ENCODE data around the gene RB1. TPM values are rescaled to one million over a fixed set of nuclear protein-coding genes. Genes with fewer than 3 reads are reported as not detected.
A peak's percentile ranks its signal among the peaks of the same experiment; 100 is the strongest.

The RB1 gene
- total and polyA plus RNA-seq, 8 donors = 32.1 to 53.1 (median 47.4) TPM

DNA sequence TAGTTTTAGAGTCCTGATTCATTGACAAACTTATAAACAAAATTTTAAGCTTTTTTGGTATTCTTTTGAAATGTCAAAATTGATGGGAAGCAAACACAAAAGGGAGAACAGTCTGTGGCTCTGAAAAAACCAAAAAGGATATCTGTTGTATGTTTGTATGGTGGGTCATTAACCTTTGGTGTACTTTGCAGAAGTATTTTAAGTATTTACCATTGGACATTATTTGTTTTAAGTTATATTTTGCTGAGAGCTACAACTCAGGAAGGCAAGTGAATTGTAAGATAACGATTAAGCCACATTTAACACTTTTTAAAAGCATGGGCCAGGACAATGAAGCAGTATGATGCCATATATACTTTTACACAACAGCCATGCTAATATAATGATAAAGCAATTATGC, 94.2 kb downstream of the RB1 start:
- Histone ChIP-seq H3K9me3 (no peaks in the 10 kb centered on the region), H3K27ac (no peak overlapping the region), H3K4me3 (no peak overlapping the region), H3K36me3 (peaks cover 0 to 28% of the 10 kb centered on the region in 2 donors), H3K4me1 (peaks cover 27 to 37% of the 10 kb centered on the region in 2 donors), H3K27me3 (no peaks in the 10 kb centered on the region)
- ATAC-seq (no peak), DNase-seq (no peak)
- intact Hi-C loops (cut with DNase I) = no loop called here
- TF ChIP-seq, protein P1, sequence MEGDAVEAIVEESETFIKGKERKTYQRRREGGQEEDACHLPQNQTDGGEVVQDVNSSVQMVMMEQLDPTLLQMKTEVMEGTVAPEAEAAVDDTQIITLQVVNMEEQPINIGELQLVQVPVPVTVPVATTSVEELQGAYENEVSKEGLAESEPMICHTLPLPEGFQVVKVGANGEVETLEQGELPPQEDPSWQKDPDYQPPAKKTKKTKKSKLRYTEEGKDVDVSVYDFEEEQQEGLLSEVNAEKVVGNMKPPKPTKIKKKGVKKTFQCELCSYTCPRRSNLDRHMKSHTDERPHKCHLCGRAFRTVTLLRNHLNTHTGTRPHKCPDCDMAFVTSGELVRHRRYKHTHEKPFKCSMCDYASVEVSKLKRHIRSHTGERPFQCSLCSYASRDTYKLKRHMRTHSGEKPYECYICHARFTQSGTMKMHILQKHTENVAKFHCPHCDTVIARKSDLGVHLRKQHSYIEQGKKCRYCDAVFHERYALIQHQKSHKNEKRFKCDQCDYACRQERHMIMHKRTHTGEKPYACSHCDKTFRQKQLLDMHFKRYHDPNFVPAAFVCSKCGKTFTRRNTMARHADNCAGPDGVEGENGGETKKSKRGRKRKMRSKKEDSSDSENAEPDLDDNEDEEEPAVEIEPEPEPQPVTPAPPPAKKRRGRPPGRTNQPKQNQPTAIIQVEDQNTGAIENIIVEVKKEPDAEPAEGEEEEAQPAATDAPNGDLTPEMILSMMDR (IDR thresholded peaks at IDR 0.05) = no peak

DNA sequence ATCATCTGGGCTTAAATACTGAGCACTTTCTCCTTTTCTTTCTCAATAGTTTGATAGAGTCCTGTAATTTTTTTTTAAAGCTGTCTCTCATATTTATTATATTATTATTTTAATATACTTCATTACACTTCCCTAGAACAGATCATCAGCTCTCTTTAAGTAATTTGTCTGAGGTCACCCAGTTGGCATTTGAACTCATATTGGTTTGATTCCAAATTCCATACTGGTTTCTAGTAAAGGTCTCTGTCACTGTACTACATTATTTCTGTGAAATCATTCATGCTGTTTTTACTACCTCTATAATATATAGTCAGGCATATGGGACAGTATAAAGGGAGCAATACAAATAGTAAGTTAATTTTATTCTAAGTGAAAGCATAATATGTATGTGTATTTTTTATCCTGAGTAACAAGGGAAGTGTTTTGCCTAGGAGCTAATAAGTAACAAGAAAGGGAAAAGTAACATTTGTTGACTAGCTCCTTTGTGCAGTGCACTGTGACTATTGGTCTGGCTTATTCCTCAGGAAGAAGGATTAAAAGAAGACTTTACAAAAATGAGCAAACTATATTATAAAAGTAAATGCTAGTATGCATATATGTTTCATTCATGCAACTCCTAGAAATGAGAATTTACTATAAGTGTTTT, 95.0 kb downstream of the RB1 start:
- H3K27me3 ChIP-seq = no peaks in the 10 kb centered on the region
- H3K4me1 ChIP-seq = peaks cover 30 to 45% of the 10 kb centered on the region in 2 donors
- intact Hi-C loops (cut with DNase I) = no loop called here
- no peaks in the 10 kb centered on the region for H3K9me3 ChIP-seq
- H3K36me3 ChIP-seq = peaks cover 0 to 20% of the 10 kb centered on the region in 2 donors
- H3K4me3 ChIP-seq = no peak overlapping the region
- ATAC-seq (no peak), DNase-seq (no peak)
- H3K27ac ChIP-seq = no peak overlapping the region
- TF ChIP-seq, protein P1 (IDR thresholded peaks at IDR 0.05) = no peak

DNA sequence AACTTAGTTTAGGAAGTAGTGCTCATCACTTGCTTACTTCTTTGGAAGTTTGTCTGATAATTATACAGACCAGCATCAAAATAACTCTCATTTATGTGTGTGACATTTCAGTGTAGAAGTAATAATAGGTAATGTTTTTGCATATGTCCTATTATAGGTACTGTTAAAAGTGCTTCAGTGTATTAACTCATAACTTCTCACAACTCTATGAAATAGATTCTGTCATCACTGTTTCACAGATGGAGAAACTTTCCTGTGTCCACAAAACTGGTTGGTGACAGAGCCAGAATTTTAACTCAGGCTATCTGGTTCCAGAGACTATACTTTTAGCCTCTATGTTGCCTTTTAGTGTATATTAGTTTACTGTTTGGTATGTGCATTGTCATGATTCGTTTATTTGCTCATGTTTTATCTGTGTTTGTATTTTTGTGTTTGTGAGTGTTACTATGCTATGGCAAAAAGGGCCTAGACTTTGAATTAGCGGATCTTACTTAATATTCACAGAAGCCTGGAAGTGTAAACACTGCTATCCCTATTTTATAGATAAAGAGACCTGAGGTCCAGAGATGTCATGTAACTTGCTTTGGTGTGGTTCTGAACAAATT, 96.6 kb downstream of the RB1 start:
- TF ChIP-seq, protein P1 (IDR thresholded peaks at IDR 0.05) = no peak
- DNase-seq = no peak
- no peaks in the 10 kb centered on the region for H3K9me3 ChIP-seq
- no peak overlapping the region for H3K4me3 ChIP-seq
- H3K4me1 ChIP-seq = peaks cover 33 to 52% of the 10 kb centered on the region in 2 donors
- ATAC-seq = peak; percentile 5
- no peaks in the 10 kb centered on the region for H3K27me3 ChIP-seq
- H3K36me3 ChIP-seq = peaks cover 0 to 4% of the 10 kb centered on the region in 2 donors
- peak overlapping the region; percentile 48 to 60 for H3K27ac ChIP-seq
- intact Hi-C loops (cut with DNase I) = loop anchor here in 1 of 2 donors (10.0 kb wide), 1 partner anchor 175 kb away; no protein-coding TSS in a partner anchor

- peak in 1 of 4 donors; percentile 19 for DNase-seq
- Histone ChIP-seq H3K9me3 (no peaks in the 10 kb centered on the region), H3K27me3 (no peaks in the 10 kb centered on the region), H3K4me3 (no peak overlapping the region), H3K36me3 (no peaks in the 10 kb centered on the region), H3K4me1 (peaks cover 33 to 56% of the 10 kb centered on the region in 2 donors), H3K27ac (peak overlapping the region; percentile 48 to 60)
- intact Hi-C loops (cut with DNase I) = loop anchor here in 1 of 2 donors (10.0 kb wide), 1 partner anchor 174 kb away; no protein-coding TSS in a partner anchor
- ATAC-seq = peak; percentile 86
- TF ChIP-seq, protein P1 (IDR thresholded peaks at IDR 0.05) = no peak
Measured at GRCh38 chr13:48400850-48401291, 97.3 kb downstream of the RB1 start.

GRCh38 chr13:48401480-48401879, 97.9 kb downstream of the RB1 start:
- H3K27me3 ChIP-seq = no peaks in the 10 kb centered on the region

More at GRCh38 chr13:48401480-48401879, 97.9 kb downstream of the RB1 start:
- peak overlapping the region; percentile 48 to 60 for H3K27ac ChIP-seq
- TF ChIP-seq, protein P1 (IDR thresholded peaks at IDR 0.05) = no peak
- intact Hi-C loops (cut with DNase I) = loop anchor here in 1 of 2 donors (10.0 kb wide), 1 partner anchor 173 kb away; no protein-coding TSS in a partner anchor
- no peak overlapping the region for H3K4me3 ChIP-seq
- H3K4me1 ChIP-seq = peaks cover 33 to 62% of the 10 kb centered on the region in 2 donors
- DNase-seq (no peak), ATAC-seq (no peak)
- no peaks in the 10 kb centered on the region for H3K9me3 ChIP-seq
- H3K36me3 ChIP-seq = peaks cover 0 to 2% of the 10 kb centered on the region in 2 donors
